Measurements from ENCODE around the gene ADGB. TPM values are rescaled to one million over a fixed set of nuclear protein-coding genes. Genes with fewer than 3 reads are reported as not detected.
"Not testable (repeated sequence)": the region's sequence is repeated elsewhere in the genome, so short reads cannot be mapped to it uniquely, and the experiment has no call there.

The ADGB gene
- total and polyA plus RNA-seq, 8 donors = not detected

- intact Hi-C loops (cut with DNase I) = no loop called here
- H3K27me3 ChIP-seq = no peaks in the 10 kb centered on the region
- TF ChIP-seq CTCF (IDR thresholded peaks at IDR 0.05) = no peak
- 16 to 17% methylated on average over 3 of the region's 3 CpGs for WGBS, 2 donors
- H3K36me3 ChIP-seq = no peaks in the 10 kb centered on the region
- H3K4me3 ChIP-seq = no peak overlapping the region
- no peak for DNase-seq
- no peaks in the 10 kb centered on the region for H3K4me1 ChIP-seq
- no peak overlapping the region for H3K27ac ChIP-seq
- no peak for FAIRE-seq
- H3K9me3 ChIP-seq = no peaks in the 10 kb centered on the region
- ATAC-seq = no peak
Observed at GRCh38 chr6:146813554-146813953, 214.8 kb downstream of the ADGB start.

GRCh38 chr6:146814148-146814750 is 215.5 kb downstream of the ADGB start:
- no peak overlapping the region for H3K27ac ChIP-seq
- TF ChIP-seq CTCF (IDR thresholded peaks at IDR 0.05) = no peak
- no peak overlapping the region for H3K4me3 ChIP-seq
- FAIRE-seq = no peak
- H3K9me3 ChIP-seq = no peaks in the 10 kb centered on the region
- H3K27me3 ChIP-seq = no peaks in the 10 kb centered on the region
- no peak for ATAC-seq
- intact Hi-C loops (cut with DNase I) = no loop called here
- DNase-seq = no peak
- 74 to 81% methylated on average over 1 of the region's 1 CpG for WGBS, 2 donors
- H3K36me3 ChIP-seq = no peaks in the 10 kb centered on the region
- H3K4me1 ChIP-seq = no peaks in the 10 kb centered on the region

- 79 to 85% methylated on average over 14 of the region's 18 CpGs for WGBS, 2 donors
- DNase-seq; H3K4me1 ChIP-seq; H3K4me3 ChIP-seq; H3K27me3 ChIP-seq; H3K36me3 ChIP-seq; ATAC-seq; H3K9me3 ChIP-seq; intact Hi-C loops (cut with DNase I); H3K27ac ChIP-seq; FAIRE-seq: not testable (repeated sequence)
Observed at GRCh38 chr6:146815511-146816462, 217.0 kb downstream of the ADGB start.

GRCh38 chr6:146819596-146820320 is 221.0 kb downstream of the ADGB start:
- DNase-seq (no peak), ATAC-seq (no peak), FAIRE-seq (no peak)
- Histone ChIP-seq H3K27ac (no peak overlapping the region), H3K4me3 (no peak overlapping the region), H3K36me3 (no peaks in the 10 kb centered on the region), H3K4me1 (no peaks in the 10 kb centered on the region), H3K9me3 (no peaks in the 10 kb centered on the region), H3K27me3 (no peaks in the 10 kb centered on the region)
- 42 to 50% methylated on average over 8 of the region's 8 CpGs for WGBS, 2 donors
- TF ChIP-seq CTCF (IDR thresholded peaks at IDR 0.05) = no peak
- intact Hi-C loops (cut with DNase I) = no loop called here

- Histone ChIP-seq H3K9me3 (no peaks in the 10 kb centered on the region), H3K4me3 (no peak overlapping the region), H3K36me3 (no peaks in the 10 kb centered on the region), H3K4me1 (no peaks in the 10 kb centered on the region), H3K27ac (no peak overlapping the region), H3K27me3 (no peaks in the 10 kb centered on the region)
- DNase-seq (no peak), FAIRE-seq (no peak), ATAC-seq (no peak)
- TF ChIP-seq CTCF (IDR thresholded peaks at IDR 0.05) = no peak
- intact Hi-C loops (cut with DNase I) = no loop called here
- WGBS, 2 donors = 59 to 61% methylated on average over 4 of the region's 4 CpGs
Observed at GRCh38 chr6:146827216-146827928, 228.6 kb downstream of the ADGB start.
